M059J (cell line): ENCODE measurements around the gene RPS2. TPM values are rescaled to one million over a fixed set of nuclear protein-coding genes. Genes with fewer than 3 reads are reported as not detected.
A peak's percentile ranks its signal among the peaks of the same experiment; 100 is the strongest.
"Not testable (repeated sequence)": the region's sequence is repeated elsewhere in the genome, so short reads cannot be mapped to it uniquely, and the experiment has no call there.

Experiments
- DNase-seq: peaks from one replicate; pipeline ENCODE4 v3.0.0-alpha.2; 2012; ENCODE audit warnings: low read depth
- total RNA-seq: library from RNA; depleted of rRNA; stranded (reverse); fragments of >200 nt; shearing (Covaris generic); gene quantifications from 2 replicates; pipeline ENCODE4 v1.2.3, GENCODE V29; 2014

RPS2 gene
- total RNA-seq, 1 experiment from 2014 or later: 1,628 TPM

GRCh38 chr16:1942047-1942809 is 22.4 kb downstream of the RPS2 start:
- DNase-seq: peak; percentile 69

GRCh38 chr16:1941162-1942046 is 23.2 kb downstream of the RPS2 start:
- DNase-seq: no peak

- no peak for DNase-seq
Observed at GRCh38 chr16:1940273-1941161, 24.1 kb downstream of the RPS2 start.

GRCh38 chr16:1939833-1940232 is 24.8 kb downstream of the RPS2 start:
- not testable (repeated sequence) for DNase-seq

- DNase-seq: no peak
Observed at GRCh38 chr16:1938910-1939309, 25.7 kb downstream of the RPS2 start.

- DNase-seq: no peak
Observed at GRCh38 chr16:1938316-1938715, 26.3 kb downstream of the RPS2 start.

GRCh38 chr16:1936945-1937479 is 27.6 kb downstream of the RPS2 start:
- no peak for DNase-seq

GRCh38 chr16:1933097-1933661 is 31.4 kb downstream of the RPS2 start:
- DNase-seq: no peak

- peak; percentile 49 for DNase-seq
Observed at GRCh38 chr16:1932050-1933028, 32.3 kb downstream of the RPS2 start.

- DNase-seq: no peak
Observed at GRCh38 chr16:1930338-1930720, 34.3 kb downstream of the RPS2 start.

- peak; percentile 70 for DNase-seq
Observed at GRCh38 chr16:1929578-1930337, 34.9 kb downstream of the RPS2 start.

GRCh38 chr16:1929105-1929504 is 35.5 kb downstream of the RPS2 start:
- peak; percentile 34 for DNase-seq

GRCh38 chr16:1926271-1926670 is 38.4 kb downstream of the RPS2 start:
- DNase-seq: no peak

- DNase-seq: no peak
Observed at GRCh38 chr16:1924095-1924494, 40.5 kb downstream of the RPS2 start.

GRCh38 chr16:1923299-1924034 is 41.2 kb downstream of the RPS2 start:
- DNase-seq: peak; percentile 46

- DNase-seq: no peak
Observed at GRCh38 chr16:1922357-1922756, 42.3 kb downstream of the RPS2 start.

- DNase-seq: no peak
Observed at GRCh38 chr16:1920727-1921171, 43.9 kb downstream of the RPS2 start.

- DNase-seq: not testable (repeated sequence)
Observed at GRCh38 chr16:1920122-1920521, 44.5 kb downstream of the RPS2 start.
